Heart left ventricle (tissue), 16 donors: Measurements from ENCODE around the gene SIM1. TPM values are rescaled to one million over a fixed set of nuclear protein-coding genes. Genes with fewer than 3 reads are reported as not detected.

ENCODE experiments used
- ATAC-seq, 4 donors: fragments of 200-7000 bp; cut with Tn5 transposase; one replicate each; pipeline ENCODE4 v1.9.1; 2020 to 2022; ENCODE audit warnings: moderate library complexity in 4 of 4, mild to moderate bottlenecking in 3 of 4, moderate number of reproducible peaks in 1 of 4
- DNase-seq, 5 donors: peaks; one replicate each; pipeline ENCODE4 v3.0.0-alpha.2; 2020
- H3K27ac ChIP-seq, 12 donors: fragments of 200-600 bp; sonication (generic) in 4 of 12; one replicate each; pipeline versions ENCODE4 v1.5.0 to v1.8.0; 2016 to 2022; ENCODE audit warnings: mild to moderate bottlenecking in 2 of 12
- H3K27me3 ChIP-seq, 9 donors: fragments of 200-600 bp; sonication (generic) in 2 of 9; one replicate each; pipeline versions ENCODE4 v1.5.1 to v1.8.0; 2016 to 2022; ENCODE audit warnings: mild to moderate bottlenecking in 3 of 9
- H3K36me3 ChIP-seq, 9 donors: fragments of 200-600 bp; sonication (generic) in 2 of 9; one replicate each; pipeline versions ENCODE4 v1.5.0 to v1.8.0; 2018 to 2022; ENCODE audit warnings: mild to moderate bottlenecking in 2 of 9
- H3K4me1 ChIP-seq, 12 donors: fragments of 200-600 bp; sonication (generic) in 4 of 12; one replicate each; pipeline versions ENCODE4 v1.5.0 to v1.8.0; 2016 to 2022; ENCODE audit warnings: mild to moderate bottlenecking in 3 of 12
- H3K4me3 ChIP-seq, 12 donors: fragments of 200-600 bp; sonication (generic) in 4 of 12; one replicate each; pipeline versions ENCODE4 v1.5.0 to v1.8.0; 2017 to 2022; ENCODE audit warnings: mild to moderate bottlenecking in 9 of 12, moderate library complexity in 4 of 12
- H3K9me3 ChIP-seq, 12 donors: fragments of 200-600 bp; sonication (generic) in 4 of 12; one replicate each; pipeline versions ENCODE4 v1.5.0 to v1.8.0; 2016 to 2022; ENCODE audit warnings: mild to moderate bottlenecking in 1 of 12
- CTCF ChIP-seq, 12 donors: fragments of 200-600 bp; sonication (generic) in 4 of 12; IDR thresholded peaks; one replicate each; pipeline versions ENCODE4 v1.5.0 to v1.8.0; 2018 to 2022; ENCODE audit warnings: antibody characterized with exemption in 12 of 12, mild to moderate bottlenecking in 5 of 12
- POLR2A ChIP-seq, 2 donors: fragments of 450-650 bp; IDR thresholded peaks; one replicate each; pipeline ENCODE4 v1.6.1; 2017; ENCODE audit warnings: antibody characterized with exemption in 2 of 2, mild to moderate bottlenecking in 2 of 2, moderate library complexity in 2 of 2
- WGBS, 4 donors: extraction: QIAGEN DNeasy Blood & Tissue Kit in 2 of 4; methylation state at CpG; one replicate each; pipeline versions ENCODE4 v1.1.5 to v1.1.7; 2013 to 2018; 5-methylcytosine and 5-hydroxymethylcytosine counted together
- intact Hi-C, 10 donors: fragments of 100-400 bp; cut with DNase I; formaldehyde crosslinking; loops; one replicate each; pipeline versions ENCODE4 v1.11.1 to v1.14.2; 2022
- polyA plus RNA-seq, 2 donors: library from polyadenylated mRNA; stranded (reverse); fragments of 200-250 nt; gene quantifications; one replicate each; pipeline ENCODE4 v1.2.3, GENCODE V29; 2013
- total RNA-seq, 9 donors: library from RNA; depleted of rRNA in 2 of 9; stranded (reverse); fragments of >200 nt in 2 of 9; fragmentation: NEBNext Ultra II Directional in 3 of 9; extraction: Animal tissue kit (Norgen Biotek cat#: 25700) in 3 of 9; gene quantifications; one replicate each; pipeline versions ENCODE4 v1.1.0 to v1.2.4, GENCODE V29; 2016 to 2023
- donor health status: ischemic (EF 13 %, LVEDD 7.1; RV severe dilation, severe dysfunction).
- donor health status: healthy with polysubstance abuse.
- donor health status: DM: no; HTN: yes; CAD: no.
- donor health status: DM: no; HTN: no; CAD: no.
- donor health status: ischemic (EF 25% LVEDD 6.9; RV normal size, moderate dysfunction).
- donor health status: ischemic (EF 25% LVEDD 5.7; RV mildly dilated, moderate dysfunction).
- donor health status: healthy.
- donor health status: DM: yes; HTN: yes; CAD: no.
- donor health status: ischemic (EF 35%, LVEDD 5.7; RV mildly dilated, moderate dysfunction).
- donor health status: nonischemic (EF 11% LVEDD 7.7; RV severe dilation, severe dysfunction).
- donor health status: DM: yes; HTN: yes; CAD: no.
- donor health status: PGD.
- donor health status: ischemic (EF 29% LVEDD 5.4; RV normal size, mild dysfunction).
- donor health status: nonischemic (EF 23%, LVEDD 6.1; RV moderate dilation, normal function).

Gene SIM1
- total and polyA plus RNA-seq, 11 donors = 0.50 TPM; not detected in 10

DNA sequence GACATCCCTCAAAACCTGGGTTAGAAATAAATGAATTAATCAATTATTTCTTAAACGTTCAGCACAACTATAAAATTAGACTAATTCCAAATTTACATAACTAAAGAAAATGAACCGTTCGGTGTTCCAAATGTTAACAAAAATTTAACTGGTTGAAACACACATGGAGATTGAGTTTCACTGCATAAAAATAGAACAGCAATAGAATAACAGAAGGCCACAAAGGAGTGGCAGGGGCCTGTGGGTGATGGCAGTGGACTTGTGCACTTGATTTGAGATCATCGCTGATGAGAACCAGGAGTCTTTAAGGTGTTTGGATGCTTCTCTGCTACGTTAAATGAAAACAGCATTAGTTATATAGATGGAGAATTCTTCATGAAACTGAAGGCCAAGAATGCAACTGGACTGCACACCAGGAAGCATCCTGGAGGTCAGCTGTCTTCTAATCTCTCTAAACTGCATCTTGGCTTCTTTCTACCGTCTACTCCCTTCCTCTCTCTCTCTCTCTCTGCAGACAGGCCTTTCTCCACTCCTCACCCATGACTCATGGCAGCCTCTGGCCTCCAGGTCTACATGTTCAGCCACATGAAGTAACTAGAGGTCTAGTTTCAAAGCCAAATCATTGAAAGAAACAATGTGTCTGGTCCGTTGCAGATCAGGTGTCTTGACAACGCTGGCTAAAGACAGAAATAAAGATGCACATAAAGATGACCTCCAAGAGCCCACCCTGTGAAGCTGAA lies 111.3 kb downstream of the SIM1 start:
- Histone ChIP-seq H3K27ac (no peak overlapping the region), H3K9me3 (no peaks in the 10 kb centered on the region), H3K4me1 (no peaks in the 10 kb centered on the region), H3K4me3 (no peak overlapping the region), H3K36me3 (no peaks in the 10 kb centered on the region), H3K27me3 (no peaks in the 10 kb centered on the region)
- intact Hi-C loops = no loop called here
- TF ChIP-seq POLR2A (IDR thresholded peaks at IDR 0.05) = no peak
- no peak for TF ChIP-seq CTCF (IDR thresholded peaks at IDR 0.05)
- no peak for ATAC-seq
- DNase-seq = no peak
- WGBS, 4 donors = 70 to 73% (median 72%) methylated on average over 8 of the region's 8 CpGs

GRCh38 chr6:100350139-100350538 lies 114.6 kb downstream of the SIM1 start:
- intact Hi-C loops = no loop called here
- DNase-seq = no peak
- no peak overlapping the region for H3K4me3 ChIP-seq

DNA sequence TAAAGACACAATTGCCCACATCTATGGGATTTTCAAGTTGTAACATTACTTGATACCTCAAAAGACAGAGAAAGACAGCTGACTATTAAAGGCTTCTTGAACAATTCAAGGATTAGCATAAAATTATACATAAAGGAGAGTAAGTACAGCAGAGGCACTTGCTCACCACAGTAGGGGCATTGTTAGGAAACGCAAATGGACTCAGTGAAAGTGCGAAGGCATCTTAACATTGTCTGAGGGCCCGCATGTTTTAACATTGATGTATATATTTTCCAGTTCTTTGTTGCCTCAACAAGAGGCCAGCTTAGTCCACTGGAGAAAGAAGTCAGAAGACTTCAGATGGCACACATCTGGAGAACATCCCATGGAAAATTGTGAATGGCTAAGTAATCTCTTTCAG lies 115.4 kb downstream of the SIM1 start:
- Histone ChIP-seq H3K4me1 (peaks cover 0 to 9% (median 0%) of the 10 kb centered on the region in 12 donors), H3K4me3 (no peak overlapping the region), H3K9me3 (no peaks in the 10 kb centered on the region), H3K36me3 (no peaks in the 10 kb centered on the region), H3K27me3 (no peaks in the 10 kb centered on the region), H3K27ac (no peak overlapping the region)
- intact Hi-C loops = no loop called here
- no peak for TF ChIP-seq CTCF (IDR thresholded peaks at IDR 0.05)
- TF ChIP-seq POLR2A (IDR thresholded peaks at IDR 0.05) = no peak
- 92 to 97% (median 95%) methylated on average over 3 of the region's 3 CpGs for WGBS, 4 donors
- ATAC-seq (no peak), DNase-seq (no peak)

More at GRCh38 chr6:100350139-100350538, 114.6 kb downstream of the SIM1 start:
- Histone ChIP-seq H3K36me3 (no peaks in the 10 kb centered on the region), H3K27me3 (no peaks in the 10 kb centered on the region), H3K4me1 (peaks cover 0 to 9% (median 0%) of the 10 kb centered on the region in 12 donors), H3K9me3 (no peaks in the 10 kb centered on the region), H3K27ac (no peak overlapping the region)
- TF ChIP-seq POLR2A (IDR thresholded peaks at IDR 0.05) = no peak
- TF ChIP-seq CTCF (IDR thresholded peaks at IDR 0.05) = no peak
- no peak for ATAC-seq

DNA sequence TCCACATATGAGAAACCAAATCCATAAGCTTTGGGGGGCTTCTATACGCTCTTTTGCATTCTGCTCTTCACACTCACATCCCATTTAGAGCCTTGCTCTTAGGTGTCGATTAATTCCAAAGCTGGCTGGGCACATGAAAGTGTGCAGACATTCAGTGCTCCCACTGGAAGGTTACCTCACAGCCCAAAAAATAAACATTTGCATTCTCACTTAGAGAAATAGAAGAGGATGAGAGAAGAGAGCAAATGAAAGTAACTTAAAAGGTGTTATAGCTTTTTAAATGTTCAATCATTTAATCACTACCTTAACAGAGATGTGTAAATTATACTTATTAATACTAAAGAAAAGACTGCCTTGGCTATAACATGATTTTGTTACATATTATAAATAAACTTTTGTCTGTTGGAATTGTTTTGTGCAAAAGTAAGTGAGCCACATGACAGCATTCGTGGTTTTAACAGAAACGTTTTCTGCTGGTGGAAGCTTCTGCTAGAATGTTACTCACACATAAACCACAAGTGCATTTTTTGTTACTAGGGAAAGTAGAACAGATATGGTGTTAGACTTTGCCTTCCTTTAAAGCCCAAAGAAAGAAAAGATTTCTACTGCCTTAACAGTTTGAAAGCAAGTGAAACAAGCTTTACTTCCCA lies 116.7 kb downstream of the SIM1 start:
- ATAC-seq (no peak), DNase-seq (no peak)
- Histone ChIP-seq H3K27ac (no peak overlapping the region), H3K9me3 (no peaks in the 10 kb centered on the region), H3K36me3 (no peaks in the 10 kb centered on the region), H3K27me3 (no peaks in the 10 kb centered on the region), H3K4me1 (peaks cover 0 to 15% (median 0%) of the 10 kb centered on the region in 12 donors), H3K4me3 (no peak overlapping the region)
- TF ChIP-seq POLR2A (IDR thresholded peaks at IDR 0.05) (no peak), CTCF (IDR thresholded peaks at IDR 0.05) (no peak)
- intact Hi-C loops = no loop called here
- WGBS, 4 donors = 64 to 73% (median 69%) methylated on average over 4 of the region's 4 CpGs
